LoVo (cell line): ENCODE data around the gene SEMA5B.

Experiments
- DNase-seq: peaks from one replicate; pipeline ENCODE4 v3.0.0-alpha.2; 2016; ENCODE audit warnings: low spot score

Gene SEMA5B

DNA sequence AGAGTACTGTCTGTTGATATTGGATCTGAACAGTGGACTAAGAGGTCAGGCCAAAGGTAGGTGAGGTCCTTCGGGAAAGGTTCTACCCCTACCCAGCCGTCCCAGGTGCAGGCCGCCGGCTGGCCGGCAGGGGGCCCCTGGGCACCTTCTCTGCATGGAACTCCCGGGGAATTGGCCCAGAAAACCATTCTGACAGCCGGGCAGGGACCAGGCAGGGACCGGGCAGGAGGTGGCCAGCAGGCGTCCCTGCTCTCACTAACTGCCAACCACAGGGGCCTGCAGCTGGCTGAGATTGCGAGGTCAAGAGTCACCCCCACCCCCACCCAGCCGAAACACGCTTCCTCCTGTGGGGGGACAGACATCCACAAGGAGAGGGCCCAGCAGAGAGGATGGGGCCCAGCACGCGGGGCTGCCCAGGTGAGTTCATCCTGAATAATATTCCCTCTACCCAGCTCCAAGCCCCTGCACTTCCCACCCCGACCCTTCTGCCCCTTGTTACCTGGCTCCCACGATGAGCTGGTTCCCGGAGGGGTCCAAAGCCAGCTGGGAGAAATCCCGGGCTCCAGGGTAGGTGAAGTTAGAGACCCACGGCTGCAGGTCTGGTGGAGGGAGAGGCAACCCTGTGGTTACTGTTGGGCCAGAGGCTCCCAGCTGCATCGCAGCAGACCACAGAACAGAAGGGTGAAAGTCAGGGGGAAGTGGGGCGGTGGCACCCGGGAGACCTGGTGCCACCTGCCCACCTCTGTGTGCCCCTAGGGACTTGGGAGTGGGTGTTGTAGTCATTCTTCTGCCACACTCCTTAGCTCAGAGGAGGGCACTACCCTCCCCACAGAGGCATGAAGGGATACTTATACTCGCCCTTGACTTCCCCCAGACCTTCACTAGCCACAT, 84.4 kb downstream of the SEMA5B start:
- peak; percentile 58 for DNase-seq

DNA sequence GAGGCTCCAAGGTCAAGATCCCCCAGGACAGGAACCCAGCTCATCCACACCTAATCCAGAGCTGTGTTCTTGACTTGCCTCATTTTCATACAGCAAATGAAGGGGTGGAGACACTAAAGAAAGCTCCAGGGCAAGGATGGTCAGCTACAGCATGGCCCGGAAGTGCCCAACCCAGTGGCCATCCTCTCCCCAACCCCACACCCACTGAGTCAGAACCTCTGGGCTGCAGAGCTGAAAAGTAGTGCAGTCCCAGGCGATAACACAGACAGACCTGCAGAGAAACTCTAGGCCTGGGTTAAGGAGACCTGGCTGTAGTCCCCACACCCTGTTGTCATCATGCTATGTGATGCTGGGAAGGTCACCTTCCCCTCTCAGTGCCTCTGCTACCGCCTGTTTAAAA, 85.3 kb downstream of the SEMA5B start:
- no peak for DNase-seq

DNA sequence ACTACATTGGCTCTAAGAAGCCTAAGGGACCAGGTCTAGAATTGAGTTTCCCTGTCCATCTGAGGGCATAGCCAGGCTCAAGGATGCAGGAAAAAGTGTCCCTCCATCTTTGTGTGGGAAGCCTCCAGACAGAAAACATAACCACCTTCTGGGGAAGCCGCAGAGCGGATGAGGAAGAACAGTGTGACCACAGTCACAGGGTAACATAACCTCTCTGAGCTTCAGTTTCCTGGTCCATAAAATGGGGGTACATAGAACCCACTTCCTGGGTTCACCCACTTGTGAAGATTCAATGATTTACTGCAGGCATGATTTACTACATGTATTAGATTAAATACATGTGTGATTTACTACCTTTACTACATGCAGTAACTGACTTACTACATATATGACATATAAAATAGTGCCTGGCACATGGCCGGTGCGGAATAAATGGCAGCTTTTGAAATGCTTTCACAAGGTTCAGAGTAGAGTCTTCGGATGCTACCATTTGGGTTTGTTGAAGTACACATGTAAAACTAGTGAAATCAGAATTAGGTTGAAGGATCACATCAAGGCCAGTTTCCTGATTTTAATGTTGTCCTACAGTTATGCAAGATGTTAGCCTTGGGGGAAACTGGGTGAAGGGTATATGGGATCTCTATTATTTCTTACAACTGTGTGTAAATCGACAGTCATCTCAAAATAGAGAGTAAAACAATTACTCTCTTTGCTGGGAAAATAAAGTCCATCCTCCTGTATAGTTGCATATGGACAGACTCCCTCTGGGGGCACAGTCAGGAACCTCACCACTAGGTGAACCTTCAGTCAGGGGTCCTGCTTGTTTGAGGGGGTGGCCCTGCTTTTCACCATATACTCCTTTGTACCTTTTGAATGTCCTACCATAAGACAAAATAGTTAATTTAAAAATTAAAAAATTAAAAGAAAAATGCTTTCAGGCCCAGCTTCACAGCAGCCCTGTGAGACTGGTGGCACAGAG, 86.0 kb downstream of the SEMA5B start:
- DNase-seq, result peak; percentile 9

DNA sequence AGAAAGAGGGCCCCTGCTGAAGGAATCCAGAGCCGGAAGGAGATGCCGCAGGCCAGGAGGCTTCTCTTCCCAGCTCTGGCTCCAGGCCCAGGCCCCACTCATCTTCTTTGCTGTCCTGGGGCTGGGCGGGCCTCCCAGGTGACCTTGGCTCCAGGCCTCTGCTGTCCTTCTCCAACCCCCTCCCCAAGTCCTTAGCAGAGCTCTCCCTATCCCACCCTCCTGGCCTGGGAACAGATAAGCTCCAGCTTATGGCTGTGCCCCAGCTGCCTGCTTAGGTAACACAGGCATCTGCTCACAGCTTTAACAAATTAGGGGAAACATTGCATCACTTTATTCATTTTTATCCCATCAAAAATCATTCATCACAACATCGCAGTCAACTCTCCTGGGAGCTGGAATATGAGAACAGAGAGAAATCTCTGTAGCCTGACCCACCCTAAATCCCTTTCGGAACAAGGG, 86.9 kb downstream of the SEMA5B start:
- DNase-seq, result no peak

DNA sequence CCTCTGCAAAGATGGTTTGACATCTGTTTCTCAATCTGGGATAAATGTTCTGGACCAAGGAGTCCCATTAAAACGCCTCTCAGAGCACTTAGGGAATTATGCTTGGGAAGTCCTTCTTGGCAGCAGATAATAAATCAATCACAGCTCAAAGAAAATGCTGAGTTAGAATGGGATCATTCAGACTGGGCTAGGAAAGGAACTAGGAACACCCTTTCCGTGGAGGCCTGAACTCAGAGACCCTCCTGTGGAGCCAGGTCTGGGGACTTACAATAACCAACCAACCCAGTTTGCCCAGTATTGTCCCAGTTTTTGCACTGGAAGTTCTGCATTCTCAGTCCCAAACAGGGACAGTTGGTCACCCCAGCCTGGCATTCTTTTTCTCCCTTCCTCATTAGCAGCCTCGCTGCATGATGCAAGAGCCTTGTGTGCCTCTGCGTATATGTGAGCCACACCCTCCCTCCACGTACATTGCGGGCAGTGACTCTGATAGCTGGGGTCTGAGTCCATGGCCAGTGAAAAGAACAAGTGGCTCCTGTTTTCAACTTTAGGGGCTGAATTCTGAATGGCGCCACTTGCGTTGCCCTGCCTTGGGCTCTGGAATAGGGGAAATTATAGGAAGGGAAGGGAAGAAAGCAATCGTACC, 88.7 kb downstream of the SEMA5B start:
- no peak for DNase-seq

DNA sequence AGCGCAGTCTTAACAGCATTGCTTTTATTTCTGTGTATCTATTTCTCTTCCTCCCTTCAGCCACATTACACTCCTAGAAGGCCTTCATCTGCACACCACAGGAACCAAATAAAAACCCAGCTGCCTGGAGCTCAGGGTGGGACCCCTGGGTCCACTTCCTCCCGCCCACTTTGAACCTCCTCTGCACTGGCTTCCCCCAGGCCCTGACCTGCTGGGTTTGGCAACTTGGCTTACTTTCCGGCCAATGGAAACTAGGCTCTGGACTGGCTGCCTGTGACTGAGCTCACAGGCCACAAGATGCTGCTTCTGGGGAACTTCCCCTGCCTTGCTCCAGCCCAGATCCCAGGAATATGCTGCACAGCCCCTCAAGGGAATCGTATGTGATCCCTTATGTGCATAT, 89.8 kb downstream of the SEMA5B start:
- DNase-seq, result no peak

DNA sequence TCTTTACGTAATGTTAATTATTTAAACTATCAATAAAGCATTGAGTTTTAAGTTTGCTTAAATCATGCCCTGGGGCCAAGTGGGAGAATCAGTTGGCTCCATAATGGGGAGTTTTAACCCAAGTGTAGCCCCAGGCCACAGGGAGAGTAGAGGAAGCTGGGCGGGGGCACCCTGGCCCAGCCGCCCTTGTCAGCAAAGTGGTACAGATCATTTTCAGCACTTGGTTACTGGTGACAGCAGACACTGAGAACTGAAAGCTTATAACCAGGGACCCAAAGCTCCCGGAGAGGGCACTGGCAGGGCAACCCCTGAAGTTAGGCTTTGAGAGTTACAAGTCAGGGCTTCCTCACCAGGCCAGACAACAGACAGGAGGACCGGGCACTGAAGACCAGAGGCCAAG, 90.6 kb downstream of the SEMA5B start:
- DNase-seq, result no peak

DNA sequence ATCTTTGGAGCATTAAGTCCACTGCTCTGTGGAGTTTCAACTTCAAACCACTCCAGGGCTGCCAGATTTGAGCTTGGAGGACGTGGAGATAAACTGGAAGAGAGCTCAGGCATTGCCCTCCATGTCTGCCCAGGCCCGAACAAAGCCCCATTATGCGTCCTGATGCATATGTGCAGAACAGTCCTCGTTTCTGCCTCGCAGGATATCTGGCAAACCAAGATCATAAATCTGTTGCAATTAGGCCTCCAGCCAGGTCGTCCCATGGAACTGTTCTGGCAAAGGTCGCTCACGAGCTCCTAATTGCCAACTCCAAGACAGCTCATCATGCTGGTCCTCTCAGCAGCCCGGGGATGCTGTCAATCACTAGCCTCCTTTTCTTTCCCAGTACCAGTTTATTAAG, 91.2 kb downstream of the SEMA5B start:
- DNase-seq, result no peak

DNA sequence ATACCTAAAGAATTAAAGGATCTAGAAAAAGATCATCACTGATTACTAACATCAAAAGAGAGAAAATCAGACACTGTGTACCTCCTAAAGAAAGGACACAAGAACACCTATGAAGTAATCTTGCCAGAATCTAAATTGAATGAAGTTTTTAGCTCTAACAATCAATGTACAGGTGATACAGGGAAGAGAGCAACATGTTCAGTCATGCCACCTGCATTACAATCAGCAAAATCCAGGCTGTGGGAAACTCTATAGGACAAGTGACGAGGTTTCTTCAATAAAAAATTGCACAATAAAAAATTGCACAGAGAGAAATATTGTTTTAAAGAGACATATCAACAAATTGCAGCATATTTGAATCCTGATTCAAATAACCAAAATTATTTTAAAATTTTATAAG, 93.3 kb downstream of the SEMA5B start:
- no peak for DNase-seq

DNA sequence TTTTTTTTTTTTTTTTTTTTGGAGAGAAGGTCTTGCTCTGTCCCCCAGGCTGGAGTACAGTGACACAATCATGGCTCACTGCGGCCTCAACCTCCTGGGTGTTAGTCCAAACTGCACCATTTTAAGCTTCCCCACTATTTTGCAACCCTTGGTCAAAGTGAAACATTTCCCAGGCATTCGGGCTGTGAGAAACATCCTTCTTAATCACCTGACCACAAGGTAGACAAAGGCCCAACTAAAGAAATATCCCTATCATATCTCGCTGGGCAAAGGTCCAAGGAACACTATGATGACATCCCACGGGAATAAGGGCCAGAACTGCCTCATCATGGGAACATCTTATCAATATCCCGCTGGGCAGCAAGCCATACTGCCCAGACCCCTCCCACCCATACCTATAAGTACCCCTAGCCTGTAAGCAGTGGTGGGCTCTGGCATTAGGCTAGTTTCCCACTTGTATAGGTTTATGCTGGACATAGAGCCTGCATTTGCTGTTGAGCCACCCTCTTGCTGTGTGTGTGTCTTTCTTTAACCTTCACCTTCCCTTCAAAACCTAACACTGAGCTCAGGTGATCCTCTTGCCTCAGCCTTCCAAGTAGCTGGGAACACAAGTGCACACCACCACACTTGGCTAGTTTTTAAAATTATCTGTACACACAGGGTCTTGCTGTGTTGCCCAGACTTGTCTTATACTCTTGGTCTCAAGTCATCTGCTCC, 95.2 kb downstream of the SEMA5B start:
- DNase-seq, result peak; percentile 24

DNA sequence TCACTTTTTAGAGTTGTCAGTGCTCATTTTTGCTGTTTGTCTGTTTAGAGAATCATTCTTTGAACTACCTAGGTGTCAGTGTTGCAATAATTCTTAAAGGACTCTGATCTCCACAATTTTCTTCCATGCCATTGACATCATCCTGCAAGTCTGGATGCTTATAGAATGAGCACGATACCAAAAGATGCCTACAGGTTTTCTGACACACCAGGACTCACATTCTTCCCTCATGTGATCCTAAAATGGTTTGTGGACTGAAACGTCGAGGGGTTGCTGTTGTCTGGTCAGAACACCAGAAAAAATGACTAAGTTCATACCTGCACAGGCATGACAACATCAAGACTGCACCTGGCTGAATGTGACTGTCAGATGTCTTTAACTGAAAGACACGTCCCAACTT, 95.9 kb downstream of the SEMA5B start:
- DNase-seq, result no peak

DNA sequence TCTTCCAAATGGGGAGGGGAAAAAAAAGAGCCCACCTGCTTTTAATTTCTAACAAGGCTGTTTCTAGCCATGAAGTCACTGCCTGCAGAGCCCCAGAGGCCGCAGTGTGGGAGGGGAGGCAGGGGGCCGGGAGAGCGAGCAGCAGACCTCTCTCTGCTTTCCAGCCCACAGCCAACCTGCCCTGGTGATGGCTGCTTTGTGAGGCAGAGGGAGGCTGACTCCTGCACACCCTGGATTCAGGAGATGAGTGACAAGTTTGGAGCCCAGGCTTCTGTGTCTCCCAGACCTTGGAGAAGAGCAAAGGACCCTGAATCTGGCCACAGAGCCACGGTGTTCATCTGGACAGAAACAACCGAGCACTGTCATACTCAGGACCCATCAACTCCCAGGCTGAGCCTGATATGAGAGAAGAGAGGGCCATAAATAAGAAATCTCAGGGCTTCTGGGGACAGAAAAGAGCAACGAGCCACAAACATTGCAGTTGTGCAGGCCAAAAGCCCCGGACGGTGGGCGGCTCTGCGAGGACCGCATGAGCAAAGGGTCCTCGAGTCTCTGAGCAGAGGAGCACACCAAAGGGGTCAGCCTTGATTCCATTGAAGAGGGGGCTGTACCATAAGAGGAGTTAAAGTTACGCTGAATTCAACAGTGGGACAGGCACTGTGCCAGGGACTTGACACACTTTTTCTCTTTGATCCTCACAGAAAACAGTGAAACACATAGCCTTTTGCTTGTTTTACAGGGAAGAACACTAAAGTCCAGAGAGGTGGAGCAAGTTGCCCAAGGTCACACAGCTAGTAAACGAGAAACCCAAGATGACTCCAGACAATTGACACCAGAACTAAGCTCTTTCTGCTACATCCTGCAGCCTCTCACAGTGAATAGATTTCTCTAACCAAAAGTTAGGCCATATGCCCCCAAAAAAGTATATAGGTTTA, 97.2 kb downstream of the SEMA5B start:
- no peak for DNase-seq

DNA sequence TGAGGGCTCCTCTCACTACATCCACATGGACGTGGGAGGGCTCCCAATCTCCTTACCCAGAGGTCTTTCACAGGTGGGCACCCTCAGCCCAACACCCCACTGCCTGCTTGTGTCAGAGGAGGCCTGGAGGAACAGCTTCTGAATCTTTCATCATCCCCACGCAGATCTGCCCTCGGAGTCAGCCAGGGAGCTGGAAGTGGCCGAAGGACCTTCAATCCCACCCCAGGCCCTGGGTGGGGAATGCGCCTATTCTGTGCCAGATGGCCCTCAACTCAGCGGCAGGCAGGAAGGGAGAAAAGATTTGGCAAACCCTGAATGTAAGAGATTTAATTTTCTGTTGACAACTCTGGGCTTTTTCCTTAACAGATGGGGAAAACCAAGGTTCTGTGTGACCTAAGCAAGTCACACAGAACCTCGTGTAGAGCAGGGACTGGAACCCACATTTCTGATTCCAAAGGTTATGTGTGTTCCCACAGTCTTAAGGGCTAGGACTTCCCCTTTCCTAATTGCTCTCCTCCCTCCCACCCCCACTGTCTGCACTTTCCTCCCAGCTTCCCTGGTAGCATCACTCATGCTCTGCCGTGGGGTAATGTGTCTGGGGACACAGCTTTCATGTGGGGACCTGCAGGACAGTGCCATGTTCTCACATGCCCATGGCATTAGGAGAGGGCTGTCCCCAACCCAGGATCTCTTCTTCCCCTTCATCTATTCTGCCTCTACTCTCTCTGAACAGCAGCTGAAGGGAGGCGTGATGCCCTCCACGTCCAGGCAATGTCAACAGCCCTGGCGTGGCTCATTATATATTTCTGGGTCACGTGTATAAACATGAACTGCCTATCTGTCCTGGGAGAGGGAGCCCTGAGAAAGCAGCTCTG, 98.1 kb downstream of the SEMA5B start:
- DNase-seq, result no peak

DNA sequence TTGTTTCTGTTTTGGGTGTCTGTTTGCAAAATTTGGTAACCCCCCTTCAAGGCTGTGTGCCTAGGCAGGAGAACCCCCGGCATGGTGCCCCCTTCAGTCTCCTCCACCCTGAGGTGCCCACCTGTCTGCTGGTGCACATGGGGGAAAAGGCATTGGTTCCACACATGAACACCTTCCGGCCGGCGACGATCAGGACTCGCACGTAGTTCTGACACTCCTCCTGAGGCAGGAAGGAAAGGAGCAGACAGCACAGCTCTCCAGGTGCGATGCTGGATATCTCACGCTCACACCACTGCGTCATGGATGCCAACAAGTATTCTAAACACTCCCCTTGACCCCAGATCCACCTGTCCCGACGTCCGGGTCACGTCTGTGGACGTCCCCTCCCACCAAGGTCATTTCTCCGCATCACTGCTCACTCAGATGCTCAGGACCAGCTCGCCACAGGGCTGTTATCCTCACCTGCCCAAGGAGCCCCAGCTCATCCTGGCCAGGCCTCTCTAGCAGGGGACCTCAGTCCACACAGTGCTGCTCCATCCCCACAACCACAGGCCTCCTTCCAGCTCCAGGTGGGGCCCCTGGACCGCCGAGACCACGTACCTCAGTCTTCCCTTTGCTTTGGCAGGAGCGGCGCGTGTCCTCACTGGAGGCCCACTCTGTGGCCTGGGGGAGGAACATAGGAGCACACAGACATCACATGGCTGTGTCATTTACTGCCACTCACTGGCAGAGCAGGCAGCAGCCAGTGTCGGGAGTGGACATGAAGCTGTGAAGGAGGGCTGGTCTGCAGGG, 99.0 kb downstream of the SEMA5B start:
- DNase-seq, result no peak

DNA sequence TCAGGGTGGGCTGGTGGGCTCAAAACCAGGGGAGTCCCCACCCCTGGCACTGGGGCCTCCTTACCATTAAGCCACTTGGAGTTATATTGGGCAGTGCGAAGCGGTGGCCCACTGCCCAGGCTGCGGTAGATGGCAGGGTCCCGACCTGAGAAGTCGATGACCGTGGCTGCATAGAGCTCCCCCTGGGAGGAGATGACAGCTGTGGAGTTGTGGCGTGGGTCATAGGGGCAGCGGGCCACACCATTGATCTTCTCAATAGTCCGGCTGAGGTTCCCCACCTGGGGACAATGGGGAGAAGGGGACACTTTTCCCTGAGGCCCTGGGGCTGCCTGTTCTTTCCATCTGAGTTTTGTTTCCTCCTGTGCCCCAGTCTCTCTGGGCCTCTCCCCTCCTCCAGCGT, 99.8 kb downstream of the SEMA5B start:
- DNase-seq, result no peak

DNA sequence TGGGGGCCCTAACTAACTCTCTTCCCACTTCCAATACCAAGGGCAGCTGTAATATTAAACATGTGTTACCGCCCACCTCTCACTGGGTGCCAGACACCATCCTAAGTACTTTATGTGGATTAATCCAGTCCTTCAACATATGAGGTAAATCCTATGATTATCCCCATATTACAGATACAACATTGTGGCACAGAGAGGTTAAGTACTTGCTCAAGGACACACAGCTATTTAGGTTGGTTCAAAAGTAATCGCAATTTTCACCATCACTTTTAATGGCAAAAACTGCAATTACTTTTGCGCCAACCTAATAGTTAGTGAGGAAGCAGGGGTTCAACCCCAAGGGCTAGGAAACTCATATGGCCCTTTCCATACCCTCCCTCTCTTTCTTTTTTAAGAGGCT, 100.8 kb downstream of the SEMA5B start:
- no peak for DNase-seq

DNA sequence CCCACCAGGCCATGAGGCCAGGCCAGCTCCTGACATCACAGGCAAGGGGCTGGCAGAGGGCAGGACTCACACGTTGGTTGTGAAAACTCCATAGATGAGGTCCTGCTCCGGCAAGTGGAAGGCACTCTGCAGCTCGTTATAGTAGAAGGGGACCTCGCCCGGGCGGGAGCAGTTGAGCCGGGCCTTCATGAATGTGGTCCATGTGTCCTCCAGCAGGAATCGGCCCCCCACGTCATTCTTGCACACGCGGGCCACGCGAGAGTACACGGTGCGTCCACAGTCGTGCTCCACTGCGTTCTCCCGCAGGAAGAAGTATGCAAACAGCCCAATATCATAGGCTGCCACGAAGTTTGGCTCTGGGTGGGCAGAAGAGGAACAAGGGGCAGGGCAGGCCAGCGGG, 101.2 kb downstream of the SEMA5B start:
- DNase-seq, result no peak

DNA sequence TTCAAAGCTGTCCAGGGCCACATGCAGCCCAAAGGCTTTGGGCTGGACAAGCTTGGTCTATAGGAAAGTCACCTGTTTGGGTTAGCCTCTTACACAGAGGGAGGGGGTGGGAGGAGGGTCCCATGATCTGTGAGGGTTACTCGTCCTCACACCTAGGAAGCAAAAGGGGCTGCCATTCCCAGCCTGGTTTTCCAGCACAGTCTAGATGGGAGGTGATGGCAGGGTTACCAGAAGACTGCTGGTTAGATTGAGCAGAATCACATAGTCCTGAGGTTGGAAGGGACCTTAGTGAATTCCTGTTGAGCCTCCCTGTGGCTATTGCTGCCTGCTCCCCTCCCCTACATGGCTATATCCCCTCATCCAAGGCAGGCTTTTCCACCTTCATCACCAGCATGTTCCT, 101.8 kb downstream of the SEMA5B start:
- no peak for DNase-seq

DNA sequence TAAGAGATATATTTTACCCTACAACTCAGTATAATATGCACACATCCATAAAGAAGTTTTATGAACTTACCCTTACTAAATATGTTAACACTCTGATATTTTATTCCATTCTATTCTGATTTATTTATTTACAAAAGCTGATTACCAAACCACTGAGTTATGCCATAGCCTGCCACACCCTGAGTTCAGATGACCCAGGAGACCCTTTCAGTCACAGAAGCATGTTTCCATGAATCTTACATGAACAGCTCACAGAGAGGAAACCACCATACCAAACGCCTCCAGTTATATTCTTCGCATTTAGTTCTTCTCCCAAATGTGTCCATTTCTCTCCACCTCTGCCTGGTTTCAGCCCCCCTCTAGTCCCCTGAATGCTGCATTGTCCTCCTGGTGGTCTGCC, 103.5 kb downstream of the SEMA5B start:
- no peak for DNase-seq
